K562 (cell line): ENCODE measurements around the gene TXLNG. TPM values are rescaled to one million over a fixed set of nuclear protein-coding genes. Genes with fewer than 3 reads are reported as not detected.

Experiments
- ATAC-seq: fragments of 200-7000 bp; cut with Tn5 transposase; 3 replicates; pipeline ENCODE4 v1.9.1; 2020; ENCODE audit warnings: moderate library complexity
- BruUV-seq: library from RNA; stranded (reverse); fragments of 400-500 nt; replicated peaks from 2 replicates; lab custom pipeline; 2021; lab: Mats Ljungman, UMichigan
- CTCF ChIA-PET: fragments of 300-600 bp; formaldehyde crosslinking; extraction: SDS; loops from one replicate; lab custom pipeline; 2021; ENCODE audit warnings: low intra/inter-chr PET ratio; lab: Yijun Ruan, JAX
- POLR2A ChIA-PET: fragments of 300-600, 350-650 bp; sonication (Branson Sonifier 250); formaldehyde crosslinking; extraction: SDS; loops from one replicate; lab custom pipeline; 2021; ENCODE audit warnings: antibody characterized with exemption, inconsistent platforms; lab: Yijun Ruan, JAX
- DNase-seq, 4 experiments: peaks; one replicate each; pipeline versions ENCODE4 v3.0.0 to v3.0.0-alpha.2; 2011 to 2018; ENCODE audit warnings: low spot score in 3 of 4, mixed read lengths in 3 of 4; ENCODE audit errors: extremely low read depth in 1 of 4
- FAIRE-seq: peaks from 2 replicates; lab custom pipeline; 2011; peaks lifted over from hg19 to GRCh38; lab: Jason Lieb, UNC
- H2AFZ ChIP-seq: 2 replicates; pipeline ENCODE4 v1.6.0; 2011; ENCODE audit warnings: low read depth, low read length, control low read depth, inconsistent platforms
- H3K27ac ChIP-seq: fragments of 200-600 bp; 3 replicates; pipeline ENCODE4 v1.8.0; 2011; ENCODE audit warnings: low read depth, mild to moderate bottlenecking, control low read depth, inconsistent platforms, low read length, moderate library complexity, mixed read lengths; ENCODE audit errors: extremely low read depth
- H3K27me3 ChIP-seq, 2 experiments: fragments of 300-600 bp in 1 of 2; 2 replicates in 1 of 2; 3 replicates in 1 of 2; pipeline versions ENCODE4 v1.6.0 to v1.8.0; 2011; ENCODE audit warnings: inconsistent platforms in 2 of 2, low read length in 2 of 2, mild to moderate bottlenecking in 1 of 2, mixed read lengths in 1 of 2, moderate library complexity in 1 of 2; ENCODE audit not compliant: control insufficient read depth in 2 of 2, insufficient read depth in 2 of 2
- H3K36me3 ChIP-seq: fragments of 300-600 bp; 3 replicates; pipeline ENCODE4 v1.8.0; 2011; ENCODE audit warnings: mild to moderate bottlenecking, low read length, inconsistent platforms; ENCODE audit not compliant: control insufficient read depth, insufficient read depth
- H3K4me1 ChIP-seq, 2 experiments: fragments of 200-600 bp in 1 of 2; replicated peaks in 1 of 2; 2 replicates in 1 of 2; 3 replicates in 1 of 2; pipeline versions ENCODE4 v1.5.1 to v1.8.0; 2011; ENCODE audit warnings: inconsistent platforms in 2 of 2, low read length in 2 of 2, mild to moderate bottlenecking in 1 of 2, mixed read lengths in 1 of 2, moderate library complexity in 1 of 2; ENCODE audit not compliant: control insufficient read depth in 2 of 2, insufficient read depth in 2 of 2
- H3K4me2 ChIP-seq: 2 replicates; pipeline ENCODE4 v1.6.1; 2011; ENCODE audit warnings: low read length, control low read depth, inconsistent platforms, mixed read lengths; ENCODE audit not compliant: insufficient read depth
- H3K4me3 ChIP-seq: fragments of 200-600 bp; sonication (generic), shearing (Covaris generic); 2 replicates; pipeline ENCODE4 v1.5.1; 2016; ENCODE audit warnings: control low read depth, inconsistent platforms
- H3K79me2 ChIP-seq: fragments of 200-600 bp; 3 replicates; pipeline ENCODE4 v1.8.0; 2011; ENCODE audit warnings: low read length, inconsistent platforms; ENCODE audit not compliant: control insufficient read depth, insufficient read depth
- H3K9ac ChIP-seq, 2 experiments: 2 replicates each; pipeline versions ENCODE4 v1.6.0 to v1.6.1; 2011; ENCODE audit warnings: low read depth in 2 of 2, low read length in 2 of 2, control low read depth in 1 of 2, inconsistent platforms in 1 of 2, mild to moderate bottlenecking in 1 of 2, mixed read lengths in 1 of 2; ENCODE audit not compliant: insufficient read depth in 1 of 2
- H3K9me1 ChIP-seq: one replicate; pipeline ENCODE4 v1.6.0; 2011; ENCODE audit warnings: inconsistent platforms, mild to moderate bottlenecking, low read length, moderate library complexity; ENCODE audit not compliant: control insufficient read depth, insufficient read depth
- H3K9me3 ChIP-seq: replicated peaks from 2 replicates; pipeline ENCODE4 v1.5.1; 2011; ENCODE audit warnings: low read depth, low read length, inconsistent platforms; ENCODE audit not compliant: control insufficient read depth, insufficient read depth
- H4K20me1 ChIP-seq: replicated peaks from 2 replicates; pipeline ENCODE4 v1.6.1; 2011; ENCODE audit warnings: low read length, inconsistent platforms, mixed read lengths; ENCODE audit not compliant: control insufficient read depth, insufficient read depth
- CCNT2 ChIP-seq: IDR thresholded peaks from 2 replicates; pipeline ENCODE4 v1.6.1; 2011; ENCODE audit warnings: borderline replicate concordance, low read depth, mild to moderate bottlenecking, moderate library complexity, mixed read lengths, low read length; ENCODE audit not compliant: insufficient read length; ENCODE audit errors: extremely low read depth
- ELF2 ChIP-seq: fragments of 250-450 bp; sonication (Bioruptor Pico); IDR thresholded peaks from 2 replicates; pipeline ENCODE4 v1.5.0; 2021; ENCODE audit warnings: mild to moderate bottlenecking
- EP300 ChIP-seq: IDR thresholded peaks from 2 replicates; pipeline ENCODE4 v1.6.1; 2012; ENCODE audit warnings: low read length, improper control_type of control experiment
- NFE2L1 ChIP-seq: fragments of 450-650 bp; IDR thresholded peaks from 2 replicates; pipeline ENCODE4 v1.6.1; 2016; ENCODE audit warnings: missing genetic modification characterization, low read depth, mild to moderate bottlenecking, missing compliant biosample characterization, moderate library complexity, borderline replicate concordance
- POLR2AphosphoS5 ChIP-seq: IDR thresholded peaks from 2 replicates; pipeline ENCODE4 v1.6.1; 2011; ENCODE audit warnings: mild to moderate bottlenecking, low read depth, low read length, moderate library complexity; ENCODE audit not compliant: control insufficient read depth, insufficient read depth
- SMC3 ChIP-seq: conservative IDR thresholded peaks from 2 replicates; pipeline ENCODE4 v1.6.1; 2011; ENCODE audit warnings: low read depth, low read length, improper control_type of control experiment; ENCODE audit not compliant: insufficient read depth
- SP2 ChIP-seq: IDR thresholded peaks from 2 replicates; pipeline ENCODE4 v1.6.1; 2011; ENCODE audit warnings: mild to moderate bottlenecking, low read depth, low read length, moderate library complexity; ENCODE audit not compliant: poor library complexity, severe bottlenecking; ENCODE audit errors: extremely low read depth
- TBL1XR1 ChIP-seq, 2 experiments: IDR thresholded peaks; 2 replicates each; pipeline ENCODE4 v1.6.1; 2012; ENCODE audit warnings: improper control_type of control experiment in 2 of 2, low read length in 2 of 2, mild to moderate bottlenecking in 1 of 2
- TEAD2 ChIP-seq: fragments of 450-650 bp; IDR thresholded peaks from 2 replicates; pipeline ENCODE4 v1.6.1; 2016; ENCODE audit warnings: missing genetic modification characterization, control low read depth, missing compliant biosample characterization
- ZC3H8 ChIP-seq: fragments of 450-650 bp; IDR thresholded peaks from 2 replicates; pipeline ENCODE4 v1.6.1; 2017
- ZNF23 ChIP-seq: fragments of 250-450 bp; sonication (Bioruptor Pico); IDR thresholded peaks from 2 replicates; pipeline ENCODE4 v1.4.0; 2020; ENCODE audit warnings: mild to moderate bottlenecking
- ZNF316 ChIP-seq: fragments of 450-650 bp; IDR thresholded peaks from 2 replicates; pipeline ENCODE4 v1.6.1; 2016
- WGBS: fragments of 100-300 bp; shearing (Covaris generic); methylation state at CpG from one replicate; pipeline ENCODE4 v1.1.6; 2016; ENCODE audit warnings: low coverage, mixed read lengths; ENCODE audit not compliant: insufficient coverage; ENCODE audit errors: missing lambda C conversion rate; 5-methylcytosine and 5-hydroxymethylcytosine counted together
- in situ Hi-C: fragments of 300-500 bp; cut with MboI; formaldehyde crosslinking; loops from 4 replicates; pipeline ENCODE4 v1.15.0; 2018; ENCODE audit warnings: inconsistent platforms, mixed read lengths
- intact Hi-C: fragments of 100-400 bp; cut with micrococcal nuclease; formaldehyde crosslinking; loops from 2 replicates; pipeline ENCODE4 v1.14.2; 2022
- polyA plus RNA-seq, 8 experiments: library from polyadenylated mRNA; depleted of rRNA in 4 of 8; stranded (reverse) in 5 of 8; unstranded in 3 of 8; fragments of >200 nt; fragmentation: Nextera tagmentation in 2 of 8; fragmentation: Illumina TruSeq in 1 of 8; extraction: Ambion mirVana in 2 of 8; extraction: Trizol in 1 of 8; gene quantifications; 2 replicates each; pipeline versions ENCODE4 v1.2.1 to v1.2.3, GENCODE V29; 2011 to 2014; ENCODE audit warnings: inconsistent platforms in 1 of 8, missing spikeins in 1 of 8
- total RNA-seq, 7 experiments: library from RNA; depleted of rRNA in 6 of 7; stranded (reverse); fragments of >200 nt in 6 of 7; fragmentation: Illumina TruSeq in 2 of 7; extraction: Trizol in 2 of 7; gene quantifications; 2 replicates each; pipeline versions ENCODE4 v1.2.1 to v1.2.3, GENCODE V29; 2011 to 2021; ENCODE audit warnings: low replicate concordance in 1 of 7
- TF ChIP-seq, protein P1 (sequence below): sonication (generic); formaldehyde crosslinking; IDR thresholded peaks from 2 replicates; pipeline ENCODE4 v1.8.0; 2023; ENCODE audit warnings: mild to moderate bottlenecking, missing genetic modification reagents
- TF ChIP-seq, protein P2 (sequence below): fragments of 250-450 bp; sonication (Bioruptor Pico); IDR thresholded peaks from 2 replicates; pipeline ENCODE4 v1.9.0; 2021; ENCODE audit warnings: mild to moderate bottlenecking, inconsistent platforms
- TF ChIP-seq, protein P3 (sequence below): fragments of 250-450 bp; sonication (Bioruptor Pico); IDR thresholded peaks from 2 replicates; pipeline ENCODE4 v1.4.0; 2020; ENCODE audit warnings: mild to moderate bottlenecking, moderate library complexity
- TF ChIP-seq, protein P4 (sequence below): fragments of 450-650 bp; IDR thresholded peaks from 2 replicates; pipeline ENCODE4 v1.6.1; 2014; ENCODE audit warnings: low read depth, mild to moderate bottlenecking, moderate library complexity, borderline replicate concordance

The TXLNG gene
- total and polyA plus RNA-seq, 9 of the 15 experiments (the other 6 are each of a cell fraction or from before 2014, with no cell fraction given): 13.1 to 47.0 (median 31.6) TPM

DNA sequence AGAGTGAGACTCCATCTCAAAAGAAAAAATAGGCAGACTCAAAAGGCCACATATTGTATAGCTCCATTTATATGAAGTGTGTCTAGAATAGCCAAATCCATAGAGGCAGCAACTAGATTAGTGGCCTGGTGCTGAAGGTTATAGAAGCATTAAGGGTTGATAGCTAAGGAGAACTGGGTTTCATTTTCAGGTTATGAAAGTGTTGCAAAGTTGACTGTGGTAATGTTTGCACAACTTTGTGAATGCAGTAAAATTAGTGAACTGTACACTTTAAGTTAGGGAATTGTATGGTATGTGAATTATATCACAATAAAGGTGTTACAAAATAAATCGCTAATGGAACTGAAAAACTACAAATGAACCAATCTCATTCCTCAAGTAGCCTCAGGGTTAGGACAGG, 28.3 kb downstream of the TXLNG start:
- Histone ChIP-seq H3K36me3 (peaks cover 49% of the 10 kb centered on the region; the same call in 2 of the 3 replicates), H3K9me1 (no peaks in the 10 kb centered on the region), H3K27ac (no peak overlapping the region), H3K27me3 (no peaks in the 10 kb centered on the region), H3K4me2 (no peak overlapping the region), H2AFZ (no peak overlapping the region), H4K20me1 (no peaks in the 10 kb centered on the region), H3K79me2 (peaks cover 46% of the 10 kb centered on the region), H3K4me3 (no peak overlapping the region), H3K9me3 (no peaks in the 10 kb centered on the region), H3K4me1 (no peaks in the 10 kb centered on the region; a peak in 1 of 5 replicates), H3K9ac (no peak overlapping the region)
- no peak for DNase-seq
- ChIA-PET POLR2A (no interaction called here), CTCF (no interaction called here)
- no peak for ATAC-seq
- 100% methylated on average over 1 of the region's 1 CpG for WGBS
- in situ Hi-C loops: no loop called here
- intact Hi-C loops: no loop called here
- no peak for FAIRE-seq
- no peak for TF ChIP-seq ZC3H8
- no peak for TF ChIP-seq TEAD2
- TF ChIP-seq, protein P1, sequence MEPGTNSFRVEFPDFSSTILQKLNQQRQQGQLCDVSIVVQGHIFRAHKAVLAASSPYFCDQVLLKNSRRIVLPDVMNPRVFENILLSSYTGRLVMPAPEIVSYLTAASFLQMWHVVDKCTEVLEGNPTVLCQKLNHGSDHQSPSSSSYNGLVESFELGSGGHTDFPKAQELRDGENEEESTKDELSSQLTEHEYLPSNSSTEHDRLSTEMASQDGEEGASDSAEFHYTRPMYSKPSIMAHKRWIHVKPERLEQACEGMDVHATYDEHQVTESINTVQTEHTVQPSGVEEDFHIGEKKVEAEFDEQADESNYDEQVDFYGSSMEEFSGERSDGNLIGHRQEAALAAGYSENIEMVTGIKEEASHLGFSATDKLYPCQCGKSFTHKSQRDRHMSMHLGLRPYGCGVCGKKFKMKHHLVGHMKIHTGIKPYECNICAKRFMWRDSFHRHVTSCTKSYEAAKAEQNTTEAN (CRISPR knock-in tag): no peak
- TF ChIP-seq ZNF23 (CRISPR knock-in tag): no peak
- TF ChIP-seq, protein P2, sequence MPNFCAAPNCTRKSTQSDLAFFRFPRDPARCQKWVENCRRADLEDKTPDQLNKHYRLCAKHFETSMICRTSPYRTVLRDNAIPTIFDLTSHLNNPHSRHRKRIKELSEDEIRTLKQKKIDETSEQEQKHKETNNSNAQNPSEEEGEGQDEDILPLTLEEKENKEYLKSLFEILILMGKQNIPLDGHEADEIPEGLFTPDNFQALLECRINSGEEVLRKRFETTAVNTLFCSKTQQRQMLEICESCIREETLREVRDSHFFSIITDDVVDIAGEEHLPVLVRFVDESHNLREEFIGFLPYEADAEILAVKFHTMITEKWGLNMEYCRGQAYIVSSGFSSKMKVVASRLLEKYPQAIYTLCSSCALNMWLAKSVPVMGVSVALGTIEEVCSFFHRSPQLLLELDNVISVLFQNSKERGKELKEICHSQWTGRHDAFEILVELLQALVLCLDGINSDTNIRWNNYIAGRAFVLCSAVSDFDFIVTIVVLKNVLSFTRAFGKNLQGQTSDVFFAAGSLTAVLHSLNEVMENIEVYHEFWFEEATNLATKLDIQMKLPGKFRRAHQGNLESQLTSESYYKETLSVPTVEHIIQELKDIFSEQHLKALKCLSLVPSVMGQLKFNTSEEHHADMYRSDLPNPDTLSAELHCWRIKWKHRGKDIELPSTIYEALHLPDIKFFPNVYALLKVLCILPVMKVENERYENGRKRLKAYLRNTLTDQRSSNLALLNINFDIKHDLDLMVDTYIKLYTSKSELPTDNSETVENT (CRISPR knock-in tag): no peak
- TF ChIP-seq ZNF316: no peak
- TF ChIP-seq SP2: no peak
- no peak for TF ChIP-seq TBL1XR1 (IDR thresholded peaks at IDR 0.05; ENCODE audit: low read length in 2 of 2)
- no peak for TF ChIP-seq CCNT2
- TF ChIP-seq, protein P3, sequence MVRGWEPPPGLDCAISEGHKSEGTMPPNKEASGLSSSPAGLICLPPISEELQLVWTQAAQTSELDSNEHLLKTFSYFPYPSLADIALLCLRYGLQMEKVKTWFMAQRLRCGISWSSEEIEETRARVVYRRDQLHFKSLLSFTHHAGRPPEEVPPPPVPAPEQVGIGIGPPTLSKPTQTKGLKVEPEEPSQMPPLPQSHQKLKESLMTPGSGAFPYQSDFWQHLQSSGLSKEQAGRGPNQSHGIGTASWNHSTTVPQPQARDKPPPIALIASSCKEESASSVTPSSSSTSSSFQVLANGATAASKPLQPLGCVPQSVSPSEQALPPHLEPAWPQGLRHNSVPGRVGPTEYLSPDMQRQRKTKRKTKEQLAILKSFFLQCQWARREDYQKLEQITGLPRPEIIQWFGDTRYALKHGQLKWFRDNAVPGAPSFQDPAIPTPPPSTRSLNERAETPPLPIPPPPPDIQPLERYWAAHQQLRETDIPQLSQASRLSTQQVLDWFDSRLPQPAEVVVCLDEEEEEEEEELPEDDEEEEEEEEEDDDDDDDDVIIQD: no peak
- TF ChIP-seq ELF2 (CRISPR knock-in tag): no peak
- TF ChIP-seq EP300: no peak
- no peak for TF ChIP-seq NFE2L1 (tag)
- no peak for TF ChIP-seq POLR2AphosphoS5
- TF ChIP-seq SMC3: no peak
- TF ChIP-seq, protein P4, sequence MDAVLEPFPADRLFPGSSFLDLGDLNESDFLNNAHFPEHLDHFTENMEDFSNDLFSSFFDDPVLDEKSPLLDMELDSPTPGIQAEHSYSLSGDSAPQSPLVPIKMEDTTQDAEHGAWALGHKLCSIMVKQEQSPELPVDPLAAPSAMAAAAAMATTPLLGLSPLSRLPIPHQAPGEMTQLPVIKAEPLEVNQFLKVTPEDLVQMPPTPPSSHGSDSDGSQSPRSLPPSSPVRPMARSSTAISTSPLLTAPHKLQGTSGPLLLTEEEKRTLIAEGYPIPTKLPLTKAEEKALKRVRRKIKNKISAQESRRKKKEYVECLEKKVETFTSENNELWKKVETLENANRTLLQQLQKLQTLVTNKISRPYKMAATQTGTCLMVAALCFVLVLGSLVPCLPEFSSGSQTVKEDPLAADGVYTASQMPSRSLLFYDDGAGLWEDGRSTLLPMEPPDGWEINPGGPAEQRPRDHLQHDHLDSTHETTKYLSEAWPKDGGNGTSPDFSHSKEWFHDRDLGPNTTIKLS: no peak
- no TSS peak for BruUV-seq
